ENCODE results near the gene LOX. TPM values are rescaled to one million over a fixed set of nuclear protein-coding genes. Genes with fewer than 3 reads are reported as not detected.

Gene LOX
- total and polyA plus RNA-seq, 8 donors = 23.2 to 59.1 (median 26.5) TPM

GRCh38 chr5:122040636-122041302 lies 37.3 kb downstream of the LOX start:
- intact Hi-C loops (cut with DNase I) = no loop called here
- Histone ChIP-seq H3K4me3 (no peak overlapping the region), H3K27me3 (no peaks in the 10 kb centered on the region), H3K9me3 (peaks cover 0 to 14% of the 10 kb centered on the region in 2 donors), H3K36me3 (no peaks in the 10 kb centered on the region), H3K27ac (no peak overlapping the region), H3K4me1 (no peaks in the 10 kb centered on the region)
- ATAC-seq = no peak
- no peak for TF ChIP-seq CTCF (IDR thresholded peaks at IDR 0.05)
- DNase-seq = no peak

- H3K4me1 ChIP-seq = no peaks in the 10 kb centered on the region
- no peak for DNase-seq
- no peaks in the 10 kb centered on the region for H3K9me3 ChIP-seq
- no peak overlapping the region for H3K27ac ChIP-seq
- ATAC-seq = no peak
- H3K27me3 ChIP-seq = no peaks in the 10 kb centered on the region
- no peak for TF ChIP-seq CTCF (IDR thresholded peaks at IDR 0.05)
- intact Hi-C loops (cut with DNase I) = no loop called here
- H3K36me3 ChIP-seq = no peaks in the 10 kb centered on the region
- no peak overlapping the region for H3K4me3 ChIP-seq
Measured at GRCh38 chr5:122036326-122036725, 41.7 kb downstream of the LOX start.

GRCh38 chr5:122035913-122036312 lies 42.1 kb downstream of the LOX start:
- Histone ChIP-seq H3K4me3 (no peak overlapping the region), H3K9me3 (no peaks in the 10 kb centered on the region), H3K27ac (no peak overlapping the region), H3K4me1 (no peaks in the 10 kb centered on the region), H3K27me3 (no peaks in the 10 kb centered on the region), H3K36me3 (peaks cover 0 to 3% of the 10 kb centered on the region in 2 donors)
- DNase-seq (no peak), ATAC-seq (no peak)
- intact Hi-C loops (cut with DNase I) = no loop called here
- TF ChIP-seq CTCF (IDR thresholded peaks at IDR 0.05) = no peak

GRCh38 chr5:122031836-122032235 lies 46.2 kb downstream of the LOX start:
- Histone ChIP-seq H3K27me3 (no peaks in the 10 kb centered on the region), H3K9me3 (no peaks in the 10 kb centered on the region), H3K4me1 (no peaks in the 10 kb centered on the region), H3K4me3 (no peak overlapping the region), H3K27ac (no peak overlapping the region), H3K36me3 (peaks cover 0 to 33% of the 10 kb centered on the region in 2 donors)
- intact Hi-C loops (cut with DNase I) = no loop called here
- ATAC-seq (no peak), DNase-seq (no peak)
- no peak for TF ChIP-seq CTCF (IDR thresholded peaks at IDR 0.05)

- no peak for TF ChIP-seq CTCF (IDR thresholded peaks at IDR 0.05)
- DNase-seq (no peak), ATAC-seq (no peak)
- Histone ChIP-seq H3K4me1 (no peaks in the 10 kb centered on the region), H3K36me3 (peaks cover 0 to 37% of the 10 kb centered on the region in 2 donors), H3K27ac (no peak overlapping the region), H3K9me3 (no peaks in the 10 kb centered on the region), H3K4me3 (no peak overlapping the region), H3K27me3 (no peaks in the 10 kb centered on the region)
- intact Hi-C loops (cut with DNase I) = no loop called here
Measured at GRCh38 chr5:122030251-122030650, 47.8 kb downstream of the LOX start.

All from left lung (tissue), 10 donors.